Hematopoietic multipotent progenitor cell treated with erythropoietin and hydrocortisone succinate and interleukin-3 and kit ligand, for 15 days (in vitro differentiated cells): Measurements from ENCODE around the gene PPP3CA.

Experiments
- DNase-seq: peaks from one replicate; pipeline ENCODE4 v3.0.0-alpha.2; 2015; ENCODE audit warnings: low spot score

Gene PPP3CA

DNA sequence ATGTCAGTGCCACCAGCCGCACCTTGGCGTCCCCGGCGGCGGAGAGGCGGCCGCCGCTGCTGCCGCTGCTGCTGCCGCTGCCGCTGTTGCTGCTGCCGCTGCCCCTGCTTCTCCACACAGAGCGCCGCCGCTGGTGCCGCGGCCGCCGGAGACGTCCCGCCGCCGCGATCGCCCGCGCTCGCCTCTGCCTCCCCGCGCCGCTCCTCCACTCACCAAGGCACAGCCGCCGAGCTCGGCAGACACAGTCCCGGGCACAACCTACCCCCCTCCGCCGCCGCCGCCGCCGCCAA lies at the start of gene PPP3CA:
Gene PPP3CA (minus strand): TSS at position 260 of the 290 bp plus-strand sequence.
- no peak for DNase-seq

DNA sequence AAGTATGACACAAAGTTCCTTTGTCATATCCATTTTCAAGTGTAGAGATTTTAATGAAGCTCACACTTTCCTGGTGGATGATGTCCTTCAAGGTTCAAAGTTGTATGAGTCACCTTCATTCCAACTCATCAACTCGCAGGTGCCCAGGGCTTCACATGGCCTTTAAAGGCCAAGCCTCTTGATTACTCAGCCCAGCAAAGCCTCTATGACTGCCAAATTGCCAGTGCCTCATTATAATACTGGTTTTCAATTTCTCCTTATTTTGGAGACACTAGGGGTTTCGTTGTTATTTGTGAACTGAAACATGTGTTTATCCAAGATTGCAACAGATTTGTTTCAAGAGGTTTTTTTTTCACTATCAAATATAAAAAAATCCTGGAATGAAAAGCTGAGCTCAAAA lies 45.9 kb upstream of the PPP3CA start:
- DNase-seq: no peak

DNA sequence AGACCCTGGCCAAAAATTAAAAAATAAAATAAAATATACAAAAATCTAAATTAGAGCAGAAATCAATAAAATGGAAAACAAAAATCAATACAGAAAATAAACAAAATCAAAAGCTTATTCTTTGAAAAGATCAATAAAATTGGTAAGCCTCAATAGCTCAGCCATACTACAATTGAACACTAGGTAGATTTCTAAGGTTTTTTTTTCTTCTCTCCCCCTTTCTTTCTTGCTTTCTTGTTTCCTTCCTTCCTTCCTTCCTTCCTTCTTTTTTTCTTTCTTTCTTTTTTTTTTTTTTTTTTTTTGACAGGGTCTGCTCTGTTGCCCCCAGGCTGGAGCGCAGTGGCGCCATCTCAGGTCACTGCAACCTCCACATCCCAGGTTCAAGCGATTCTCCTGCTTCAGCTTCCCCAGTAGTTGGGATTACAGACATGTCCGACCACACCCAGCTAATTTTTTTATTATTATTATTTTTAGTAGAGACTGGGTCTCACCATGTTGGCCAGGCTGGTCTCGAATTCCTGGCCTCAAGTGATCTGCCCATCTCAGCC lies 23.4 kb upstream of the PPP3CA start:
- DNase-seq: no peak

DNA sequence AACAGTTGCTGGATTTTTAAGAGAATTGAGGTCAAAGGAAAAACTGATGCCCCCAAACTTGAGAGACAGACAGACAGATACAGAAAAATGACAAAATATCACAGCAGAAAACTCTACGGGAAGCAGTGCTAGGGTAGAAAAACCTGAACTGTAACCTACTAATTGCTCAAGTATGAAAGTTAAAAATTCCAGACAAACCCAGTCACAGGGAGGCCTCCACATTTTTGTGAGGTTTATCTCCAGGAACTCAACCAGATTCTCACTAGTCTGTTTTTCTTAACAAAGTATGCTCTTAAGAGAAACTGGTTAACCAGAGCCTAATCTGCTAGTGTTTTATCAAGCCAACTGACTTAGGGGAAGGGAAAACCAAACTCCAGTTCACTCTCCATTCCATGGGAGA lies 19.9 kb upstream of the PPP3CA start:
- DNase-seq: no peak

DNA sequence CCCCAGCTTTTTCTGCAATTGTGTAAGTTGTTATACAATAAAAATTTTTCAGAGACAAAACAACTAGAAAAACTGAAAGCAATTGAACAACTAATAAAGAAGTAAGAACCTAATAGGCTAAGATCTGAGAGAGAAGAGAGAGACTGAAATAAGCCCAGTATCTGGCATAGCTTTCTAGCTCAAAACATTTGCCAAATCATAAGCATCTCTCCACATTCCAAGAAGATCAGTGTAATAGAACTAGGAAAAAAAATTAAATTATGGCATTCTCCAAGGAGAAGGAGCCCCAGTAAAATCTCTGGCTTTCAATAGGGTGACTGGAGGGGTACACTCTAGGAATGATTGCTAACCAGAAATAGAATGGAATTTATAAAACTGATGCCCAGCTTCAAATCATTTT lies 19.0 kb upstream of the PPP3CA start:
- DNase-seq: no peak

DNA sequence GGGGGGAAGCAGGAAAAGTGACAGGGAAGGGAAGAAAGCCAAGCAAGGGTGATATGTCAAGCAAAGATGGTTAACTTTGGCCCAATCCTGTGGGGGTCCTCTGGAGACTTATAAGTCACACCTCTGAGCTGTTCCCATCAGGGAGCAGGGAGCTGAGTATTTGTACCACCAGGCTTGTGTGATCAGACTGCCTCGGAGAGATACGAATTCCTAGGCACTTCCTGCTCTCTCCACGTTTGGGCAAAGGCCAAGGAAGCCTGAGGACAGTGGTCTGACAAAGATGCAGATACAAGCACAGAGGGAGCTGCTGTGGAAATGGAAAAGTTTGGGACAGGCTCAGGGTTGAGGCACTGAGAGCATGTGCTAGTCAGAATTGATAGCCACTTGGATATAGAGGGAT lies 10.4 kb upstream of the PPP3CA start:
- no peak for DNase-seq

DNA sequence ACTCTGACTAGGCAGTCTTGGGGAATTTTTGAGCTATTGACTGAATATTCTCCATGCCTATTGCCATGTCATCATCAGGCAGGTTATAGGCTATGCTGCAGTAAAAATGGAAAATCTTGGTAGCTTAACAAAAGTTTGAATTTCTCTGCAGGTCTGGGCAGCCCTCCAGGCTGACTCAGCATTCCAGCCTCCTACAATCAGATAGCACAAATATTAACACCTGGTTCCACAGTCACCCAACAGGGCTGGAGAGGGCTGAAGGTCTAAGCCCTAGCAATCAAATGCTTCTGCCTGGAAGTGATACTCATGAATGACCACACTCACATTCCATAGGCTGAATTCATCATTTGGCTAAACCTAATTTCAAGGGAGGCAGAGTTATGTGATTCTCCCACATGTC lies 9.6 kb upstream of the PPP3CA start:
- DNase-seq: no peak

DNA sequence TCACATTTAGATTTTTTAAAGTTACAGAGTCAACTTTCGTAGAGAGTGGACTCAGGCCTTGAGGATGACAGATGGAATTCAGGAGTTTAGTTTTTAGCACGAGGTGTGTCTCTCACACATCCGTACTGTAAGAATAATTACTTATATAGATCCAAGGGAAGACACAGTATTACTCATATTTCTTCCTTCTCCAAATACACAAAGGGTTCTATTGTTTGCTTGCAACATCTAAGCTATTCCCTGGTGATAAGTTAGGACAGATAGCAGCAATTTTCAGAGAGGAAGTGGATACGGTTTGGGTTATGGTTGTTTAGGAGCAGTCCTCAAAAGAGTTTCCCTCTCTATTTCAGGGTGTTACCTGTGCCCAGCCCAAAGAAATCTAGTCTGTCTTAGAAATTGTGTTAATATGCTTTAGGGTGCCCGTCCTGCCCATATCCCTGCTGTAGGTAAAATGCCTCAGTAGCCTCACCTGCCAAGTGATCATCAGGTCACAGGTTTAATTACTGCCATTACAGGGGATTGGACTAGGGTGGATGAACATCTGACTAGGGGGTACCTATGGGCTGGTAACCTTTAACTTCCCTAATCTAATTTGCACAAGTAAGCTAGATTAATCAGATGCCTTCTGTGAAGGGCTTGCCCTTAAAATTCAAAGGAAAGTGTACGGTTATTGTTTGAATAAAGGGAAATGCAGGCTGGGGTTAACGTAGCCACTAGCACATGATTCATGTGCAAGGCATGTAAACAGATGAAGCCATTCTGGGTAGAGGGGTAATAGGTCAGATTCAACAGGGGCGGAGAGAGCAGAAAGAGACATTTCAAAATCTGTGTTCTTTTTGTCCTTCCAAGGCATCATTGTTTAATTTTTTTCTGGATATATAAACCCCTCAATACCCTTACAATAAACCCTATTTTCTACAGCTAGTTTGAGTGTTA lies 8.7 kb upstream of the PPP3CA start:
- DNase-seq: no peak

DNA sequence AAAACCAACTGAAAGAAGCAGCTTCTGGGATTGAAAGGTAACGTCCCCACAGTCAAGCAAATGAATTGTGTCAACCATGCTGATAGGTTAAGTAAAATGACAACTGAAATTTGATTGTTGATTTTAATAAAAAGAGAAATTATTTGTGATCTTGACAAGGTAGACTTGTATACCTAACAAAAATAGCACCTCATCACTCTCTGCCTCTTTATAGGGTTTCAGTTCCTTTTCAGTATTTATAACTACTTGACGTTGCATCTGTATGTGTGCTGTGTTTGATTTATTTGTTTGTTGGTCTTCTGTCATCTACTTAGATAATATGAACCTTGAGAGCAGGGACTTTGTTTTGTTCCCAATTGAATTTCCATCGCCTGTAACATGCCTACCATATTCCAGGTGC lies 7.9 kb upstream of the PPP3CA start:
- no peak for DNase-seq

DNA sequence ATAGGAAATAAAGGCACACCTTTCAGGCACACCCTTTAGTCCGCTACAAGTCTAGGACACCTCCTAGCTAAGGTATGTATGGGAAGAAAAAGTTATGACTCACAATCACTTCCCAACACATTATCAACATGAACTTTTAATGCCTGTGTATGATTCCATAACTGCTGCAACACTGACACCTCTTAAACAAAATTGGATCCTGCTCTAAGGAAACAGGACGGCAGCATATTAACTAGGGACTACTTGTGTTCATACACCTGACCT lies 2.4 kb upstream of the PPP3CA start:
- no peak for DNase-seq

DNA sequence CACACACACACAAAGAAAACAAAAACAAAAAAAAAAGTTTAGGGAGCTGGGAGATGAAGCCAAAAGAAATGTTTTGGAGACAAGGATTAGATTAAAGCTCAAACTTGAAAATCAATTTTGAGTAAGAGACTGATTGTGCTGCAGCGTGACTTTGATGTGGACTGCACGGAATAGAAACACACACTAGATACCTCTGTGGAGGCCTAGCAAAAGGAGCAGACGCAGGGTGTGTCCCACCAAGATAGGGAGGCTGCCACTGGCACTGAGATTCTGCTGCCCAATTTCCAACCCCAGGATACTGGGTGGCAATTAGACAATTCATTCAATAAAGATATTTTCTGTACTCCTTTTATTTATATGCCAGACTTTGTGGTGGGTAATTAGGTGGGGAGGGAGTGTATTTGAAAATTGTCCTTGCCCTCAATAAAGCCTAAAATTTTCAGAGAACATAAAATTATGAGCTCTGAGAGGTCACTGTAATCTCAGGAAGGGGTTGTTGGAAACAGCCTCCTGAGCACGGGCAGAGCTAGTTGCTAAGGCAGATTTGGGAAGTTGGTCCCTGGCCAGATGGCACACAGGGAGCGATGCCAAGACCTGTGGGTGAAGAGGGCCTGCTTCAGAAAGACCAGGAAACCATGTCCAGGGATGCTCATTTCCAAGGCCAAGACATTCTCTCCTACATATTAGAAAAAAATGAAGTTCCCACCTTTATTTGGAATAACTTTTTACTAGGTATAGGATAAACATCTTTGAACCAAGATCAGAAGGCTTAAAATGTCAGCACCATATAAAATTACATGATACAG lies 1.9 kb upstream of the PPP3CA start:
- peak; percentile 41 for DNase-seq

DNA sequence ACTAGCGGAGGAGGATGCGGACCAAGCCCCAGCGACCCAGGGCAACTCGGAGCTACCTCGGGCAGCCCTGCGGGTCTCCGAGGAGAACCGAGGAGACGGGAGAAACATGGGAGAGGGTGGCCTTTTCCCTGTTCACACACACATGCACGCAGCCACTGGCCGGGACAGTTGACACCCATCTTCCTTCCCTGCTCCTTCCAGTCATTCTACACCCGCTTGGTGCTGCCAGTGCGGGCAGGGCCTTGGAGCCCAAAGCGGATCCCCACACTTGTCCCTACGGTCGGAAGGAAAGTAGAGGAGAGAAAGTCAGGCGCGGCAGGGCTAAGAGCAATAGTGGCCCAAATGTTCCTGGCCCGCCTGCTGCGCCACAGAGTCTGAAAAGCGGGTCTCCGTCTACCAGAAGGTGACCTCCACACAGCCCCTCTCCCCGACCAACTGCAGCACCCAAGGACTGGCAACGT lies 1.1 kb upstream of the PPP3CA start:
- DNase-seq: no peak

DNA sequence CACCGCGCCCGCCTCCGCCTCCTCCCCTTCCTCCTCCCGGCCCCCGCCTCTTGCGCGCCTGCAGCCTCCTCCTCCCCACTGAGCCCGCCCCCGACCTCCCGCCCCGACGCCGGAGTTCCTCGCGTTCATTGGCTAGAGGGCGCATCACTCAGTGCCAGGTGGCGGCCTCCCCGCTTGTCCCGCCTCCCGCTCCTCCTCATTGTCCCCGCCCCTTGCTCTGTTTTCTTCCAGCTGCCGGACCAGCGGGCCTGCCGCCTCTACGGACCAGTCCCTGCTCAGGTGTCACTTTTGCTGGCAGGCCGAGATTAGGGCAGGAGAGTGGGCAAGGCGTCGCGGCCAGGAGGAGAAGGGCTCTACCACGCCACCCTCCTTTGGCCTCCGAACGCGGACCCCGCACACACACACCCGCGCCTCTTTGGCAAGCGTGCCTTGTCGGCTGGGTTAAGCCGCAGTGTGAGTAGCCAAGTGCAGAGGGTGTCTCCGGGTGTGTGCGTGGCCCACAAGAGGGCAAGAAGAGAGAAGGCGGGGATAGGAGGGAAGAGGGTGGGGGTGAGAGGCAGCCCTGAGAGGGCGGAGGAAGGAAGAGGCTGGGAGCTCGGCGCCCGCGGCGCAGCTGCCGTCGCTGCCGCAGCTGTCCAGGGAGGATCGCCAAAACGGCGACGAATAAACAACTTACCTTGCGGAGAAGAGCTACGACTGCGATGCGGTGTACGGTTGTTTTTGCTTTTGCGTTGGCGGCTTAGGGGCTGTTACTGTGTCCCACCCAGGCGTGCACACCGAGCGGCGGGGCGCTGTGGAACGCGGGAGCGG lies 436 bp upstream of the PPP3CA start:
- DNase-seq: peak; percentile 97

DNA sequence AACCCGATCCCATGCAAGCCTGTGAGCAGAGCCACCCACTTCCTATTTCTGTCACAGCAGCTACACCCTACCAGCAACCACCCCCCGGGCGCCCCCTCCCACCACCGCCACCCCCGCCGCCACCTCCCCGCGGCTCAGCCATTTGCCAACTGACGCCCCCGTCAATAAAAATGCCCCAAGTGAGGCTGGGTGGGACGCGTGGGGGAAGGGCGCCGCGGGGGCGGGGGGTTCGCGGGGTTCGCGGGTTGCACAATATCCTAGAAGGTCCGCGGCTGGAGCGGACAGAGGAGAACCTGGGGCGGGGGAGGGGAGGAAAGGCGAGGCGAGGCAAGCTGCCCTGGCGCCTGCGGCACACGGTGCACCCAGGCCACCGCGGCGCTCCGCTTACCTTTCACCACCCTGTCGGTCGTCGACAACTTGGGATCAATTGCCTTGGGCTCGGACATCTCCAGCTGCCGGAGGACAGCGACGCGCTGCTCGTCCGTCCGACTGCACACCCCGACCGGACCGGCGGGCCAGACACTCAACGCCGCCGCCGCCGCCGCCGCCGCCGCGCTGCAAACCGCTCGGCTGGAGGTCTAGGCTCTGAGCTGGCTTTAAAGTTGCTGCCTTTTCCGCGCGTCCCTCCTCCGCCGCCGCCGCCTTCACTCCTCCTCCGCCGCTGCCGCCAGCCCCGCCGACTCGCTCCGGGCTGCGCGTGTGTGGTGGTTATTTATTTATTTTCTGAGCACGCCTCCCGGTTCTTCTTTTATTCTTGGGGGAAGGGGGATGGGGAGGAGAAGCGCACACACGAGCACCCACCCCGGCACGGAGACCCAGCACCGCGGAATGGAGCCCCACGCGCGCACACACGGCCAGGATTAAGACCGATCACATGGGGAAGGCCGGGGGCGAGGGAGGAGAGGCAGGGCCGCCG lies 717 bp downstream of the PPP3CA start:
- peak; percentile 42 for DNase-seq

DNA sequence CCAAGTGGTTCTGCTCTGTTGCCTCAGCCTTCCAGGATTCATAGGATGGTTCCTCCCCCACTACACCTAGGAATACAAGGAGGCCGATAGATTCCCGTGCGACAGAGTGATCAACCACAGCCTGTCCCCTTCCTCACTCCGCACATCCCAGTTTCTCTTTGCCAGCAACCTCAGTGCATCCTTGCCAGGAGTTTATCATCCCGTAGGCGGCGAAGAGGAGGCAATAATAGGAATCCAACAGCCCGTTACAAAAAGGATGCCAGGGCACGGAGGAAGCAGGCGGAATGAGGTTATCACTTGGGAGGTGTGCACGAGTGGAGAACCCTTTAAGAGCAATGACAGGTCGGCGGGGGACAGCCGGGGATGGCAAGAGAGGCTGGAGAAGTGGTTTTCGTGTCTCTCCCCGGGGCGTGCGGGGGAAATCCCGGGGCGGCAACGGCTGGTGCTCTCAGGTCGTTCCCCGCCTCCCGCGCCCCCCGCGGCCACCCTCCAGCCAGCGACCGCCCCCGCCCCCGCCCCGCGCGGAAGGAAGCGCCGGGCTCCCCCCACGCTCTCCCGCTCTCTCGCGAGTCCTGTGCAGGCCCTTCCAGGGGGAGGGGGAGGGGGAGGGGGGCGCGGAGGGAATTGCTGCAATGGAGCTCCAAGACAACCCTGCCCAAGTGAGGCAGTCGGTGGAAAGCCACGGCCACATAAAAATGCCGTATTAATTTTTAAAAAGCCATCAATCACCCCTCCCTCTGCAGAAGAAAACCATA lies 1.6 kb downstream of the PPP3CA start:
- DNase-seq: peak; percentile 9

DNA sequence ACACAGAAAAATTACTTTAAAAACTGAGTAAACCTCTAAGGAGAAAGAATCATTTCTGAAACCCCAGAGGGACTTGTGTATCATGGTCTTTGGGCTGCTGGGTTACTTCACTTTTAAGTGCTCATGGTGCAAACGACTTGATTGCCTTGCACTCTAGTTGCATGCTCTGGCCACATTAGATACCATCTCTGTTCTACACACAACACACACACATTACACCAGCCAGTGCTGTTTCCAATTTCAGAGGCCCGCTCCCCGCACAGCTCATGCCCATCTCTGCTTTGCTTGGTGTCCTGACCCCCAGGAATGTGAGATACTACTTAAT lies 2.1 kb downstream of the PPP3CA start:
- DNase-seq: peak; percentile 12

DNA sequence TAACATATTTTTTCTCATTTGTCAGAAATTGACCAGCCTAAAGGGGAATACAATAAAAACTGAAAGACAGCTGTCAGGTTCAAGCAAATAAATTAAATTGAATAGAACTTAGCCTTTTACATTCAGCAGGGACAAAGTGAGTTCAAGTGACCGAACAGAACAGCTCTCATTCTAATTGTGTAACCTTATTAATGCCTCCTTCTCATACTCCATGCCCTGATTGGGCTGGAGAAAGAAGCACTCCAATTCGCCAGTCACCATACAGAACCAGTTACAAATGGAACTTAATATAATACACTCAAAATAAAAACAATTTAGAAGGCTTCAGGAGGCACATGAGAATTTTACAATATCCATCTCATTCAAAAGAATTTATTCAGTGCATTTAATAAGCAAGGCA lies 8.0 kb downstream of the PPP3CA start:
- DNase-seq: no peak

DNA sequence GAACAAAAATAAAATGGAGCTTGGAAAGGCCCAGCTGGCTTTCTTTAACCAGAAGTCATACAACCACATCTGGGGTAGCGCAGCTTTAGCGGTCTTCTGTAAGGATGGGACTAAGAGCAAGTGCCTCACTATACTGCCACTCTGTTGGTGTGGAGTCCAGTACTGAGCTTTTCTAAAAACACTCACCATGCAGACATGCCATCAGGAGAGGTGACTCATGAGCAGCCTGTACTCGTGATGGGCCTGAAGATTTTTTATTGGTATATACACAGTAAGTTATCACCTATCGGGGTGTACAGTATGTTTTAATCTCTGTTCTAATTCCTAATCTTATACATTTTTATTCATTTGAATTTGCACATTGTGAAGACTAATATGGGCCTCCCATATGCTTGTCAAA lies 9.6 kb downstream of the PPP3CA start:
- no peak for DNase-seq

DNA sequence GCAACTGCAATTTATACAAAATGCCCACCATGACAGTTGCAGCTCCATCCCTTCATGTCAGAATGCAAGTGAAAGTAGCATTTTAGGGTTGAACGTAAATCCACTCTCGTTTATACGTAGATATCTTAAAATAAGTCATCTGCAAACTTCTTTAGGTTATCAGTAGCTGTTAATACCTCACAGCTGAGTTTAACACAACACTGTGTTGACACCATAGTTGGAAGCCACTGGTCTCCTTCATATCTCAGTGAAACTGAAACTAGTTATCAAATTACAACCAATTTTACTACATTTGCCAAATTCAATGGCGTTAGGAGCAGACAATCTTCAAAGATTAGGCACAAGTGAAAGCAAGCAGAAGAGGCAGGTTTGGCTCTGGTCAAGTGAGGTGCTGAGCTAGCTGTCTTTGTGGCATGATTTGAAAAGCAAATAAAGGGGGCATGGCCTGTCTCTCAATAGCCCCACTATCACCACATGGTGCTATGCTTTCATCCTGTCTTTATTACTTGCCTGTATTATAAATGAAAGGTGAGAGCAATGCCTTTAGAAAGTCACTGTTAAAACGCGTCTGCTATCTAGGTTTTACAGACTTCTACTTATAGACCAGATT lies 12.3 kb downstream of the PPP3CA start:
- no peak for DNase-seq

DNA sequence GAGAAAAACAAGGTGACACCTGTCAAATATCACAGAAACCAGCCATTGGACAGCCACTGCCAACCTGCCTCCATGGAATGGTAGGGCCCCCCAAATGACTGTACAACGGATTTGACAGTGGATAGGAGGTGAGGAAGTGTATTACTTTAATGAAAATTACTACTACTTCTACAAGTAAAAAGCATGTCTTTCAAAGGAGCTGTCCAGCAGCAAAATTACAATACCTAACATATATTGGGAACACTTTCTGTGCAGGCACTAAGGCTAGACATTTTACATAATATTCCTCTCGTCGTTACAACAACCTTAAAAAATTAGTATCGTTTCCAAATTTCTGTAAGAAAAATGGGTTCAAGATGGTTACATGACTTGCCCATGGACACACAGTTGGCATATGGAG lies 14.9 kb downstream of the PPP3CA start:
- DNase-seq: no peak
